Smooth muscle cell (in vitro differentiated cells): Measurements from ENCODE around the gene CKLF. TPM values are rescaled to one million over a fixed set of nuclear protein-coding genes. Genes with fewer than 3 reads are reported as not detected.

Experiments
- DNase-seq: peaks from one replicate; lab custom pipeline; 2025; ENCODE audit not compliant: unreplicated experiment; lab: John Stamatoyannopoulos, UW
- H2AFZ ChIP-seq: fragments of 200-600 bp; sonication (generic); 2 replicates; pipeline ENCODE4 v1.6.0; 2016; ENCODE audit warnings: antibody characterized with exemption, low read depth, mild to moderate bottlenecking
- H3F3A ChIP-seq: fragments of 200-600 bp; sonication (generic); 2 replicates; pipeline ENCODE4 v1.6.0; 2017; ENCODE audit warnings: antibody characterized with exemption, low read depth
- H3K27ac ChIP-seq: fragments of 200-600 bp; sonication (generic); 2 replicates; pipeline ENCODE4 v1.5.1; 2016; ENCODE audit warnings: low read depth, mild to moderate bottlenecking
- H3K27me3 ChIP-seq: fragments of 200-600 bp; sonication (generic); 2 replicates; pipeline ENCODE4 v1.6.1; 2016; ENCODE audit warnings: low read depth, mild to moderate bottlenecking
- H3K36me3 ChIP-seq: fragments of 200-600 bp; sonication (generic); 2 replicates; pipeline ENCODE4 v1.5.1; 2016; ENCODE audit warnings: low read depth
- H3K4me1 ChIP-seq: fragments of 200-600 bp; sonication (generic); 2 replicates; pipeline ENCODE4 v1.5.1; 2016; ENCODE audit warnings: low read depth
- H3K4me2 ChIP-seq: fragments of 200-600 bp; sonication (generic); 2 replicates; pipeline ENCODE4 v1.6.0; 2016; ENCODE audit warnings: mild to moderate bottlenecking
- H3K4me3 ChIP-seq: fragments of 200-600 bp; sonication (generic); 2 replicates; pipeline ENCODE4 v1.5.1; 2016; ENCODE audit warnings: mild to moderate bottlenecking
- H3K79me2 ChIP-seq: fragments of 200-600 bp; sonication (generic); 2 replicates; pipeline ENCODE4 v1.6.0; 2016; ENCODE audit warnings: low read depth, mild to moderate bottlenecking
- H3K9ac ChIP-seq: fragments of 200-600 bp; sonication (generic); 2 replicates; pipeline ENCODE4 v1.6.0; 2016; ENCODE audit warnings: low read depth
- H3K9me3 ChIP-seq: fragments of 200-600 bp; sonication (generic); replicated peaks from 2 replicates; pipeline ENCODE4 v1.5.1; 2016; ENCODE audit warnings: low read depth
- H4K20me1 ChIP-seq: fragments of 200-600 bp; sonication (generic); 2 replicates; pipeline ENCODE4 v1.6.0; 2016; ENCODE audit warnings: low read depth
- CTCF ChIP-seq: fragments of 200-600 bp; sonication (generic); IDR thresholded peaks from 2 replicates; pipeline ENCODE4 v1.5.1; 2017; ENCODE audit warnings: borderline replicate concordance, mild to moderate bottlenecking, antibody characterized with exemption; ENCODE audit not compliant: insufficient read depth, poor library complexity, severe bottlenecking
- WGBS: methylation state at CpG from one replicate; pipeline ENCODE4 v1.1.7; 2016; ENCODE audit warnings: low lambda C conversion rate; 5-methylcytosine and 5-hydroxymethylcytosine counted together
- polyA plus RNA-seq: library from polyadenylated mRNA; unstranded; fragments of >200 nt; fragmentation: Nextera tagmentation; extraction: Ambion mirVana; gene quantifications from 2 replicates; pipeline ENCODE4 v1.2.1, GENCODE V29; 2016
- total RNA-seq: library from RNA; depleted of rRNA; stranded (reverse); fragments of >200 nt; gene quantifications from 2 replicates; pipeline ENCODE4 v1.2.3, GENCODE V29; 2014

Gene CKLF
- total and polyA plus RNA-seq, 2 experiments from 2014 or later, result 61.5 to 78.1 TPM

GRCh38 chr16:66507731-66508239 lies 44.6 kb upstream of the CKLF start:
- no peak for TF ChIP-seq CTCF
- Histone ChIP-seq H3K36me3 (no peaks in the 10 kb centered on the region), H3K27ac (no peak overlapping the region), H3K9me3 (no peaks in the 10 kb centered on the region), H3K9ac (no peak overlapping the region), H4K20me1 (no peaks in the 10 kb centered on the region), H2AFZ (no peak overlapping the region), H3F3A (no peaks in the 10 kb centered on the region), H3K27me3 (no peaks in the 10 kb centered on the region), H3K4me3 (no peak overlapping the region), H3K79me2 (no peaks in the 10 kb centered on the region), H3K4me1 (peaks cover 22% of the 10 kb centered on the region), H3K4me2 (no peak overlapping the region)
- 84% methylated on average over 4 of the region's 4 CpGs for WGBS
- DNase-seq, result no peak

GRCh38 chr16:66508248-66508913 lies 44.0 kb upstream of the CKLF start:
- peaks cover 22% of the 10 kb centered on the region for H3K4me1 ChIP-seq
- no peak for DNase-seq
- no peaks in the 10 kb centered on the region for H3F3A ChIP-seq
- no peak overlapping the region for H3K9ac ChIP-seq
- H3K9me3 ChIP-seq, result no peaks in the 10 kb centered on the region
- WGBS, result 87% methylated on average over 7 of the region's 7 CpGs
- H3K4me2 ChIP-seq, result no peak overlapping the region
- H3K79me2 ChIP-seq, result no peaks in the 10 kb centered on the region
- H3K27me3 ChIP-seq, result no peaks in the 10 kb centered on the region
- no peak overlapping the region for H2AFZ ChIP-seq
- no peaks in the 10 kb centered on the region for H3K36me3 ChIP-seq
- no peak overlapping the region for H3K27ac ChIP-seq
- TF ChIP-seq CTCF, result no peak
- no peak overlapping the region for H3K4me3 ChIP-seq
- no peaks in the 10 kb centered on the region for H4K20me1 ChIP-seq

GRCh38 chr16:66508914-66509496 lies 43.4 kb upstream of the CKLF start:
- Histone ChIP-seq H3K36me3 (no peaks in the 10 kb centered on the region), H4K20me1 (no peaks in the 10 kb centered on the region), H3K4me2 (no peak overlapping the region), H3K9me3 (no peaks in the 10 kb centered on the region), H3K4me3 (no peak overlapping the region), H3K79me2 (no peaks in the 10 kb centered on the region), H2AFZ (no peak overlapping the region), H3K27ac (no peak overlapping the region), H3K27me3 (no peaks in the 10 kb centered on the region), H3K9ac (no peak overlapping the region), H3F3A (no peaks in the 10 kb centered on the region), H3K4me1 (peaks cover 22% of the 10 kb centered on the region)
- WGBS, result 85% methylated on average over 9 of the region's 9 CpGs
- TF ChIP-seq CTCF, result no peak
- no peak for DNase-seq

- Histone ChIP-seq H3K4me1 (peaks cover 22% of the 10 kb centered on the region), H3K4me2 (no peak overlapping the region), H3K27ac (no peak overlapping the region), H3K9me3 (no peaks in the 10 kb centered on the region), H3K79me2 (no peaks in the 10 kb centered on the region), H4K20me1 (no peaks in the 10 kb centered on the region), H2AFZ (no peak overlapping the region), H3F3A (no peaks in the 10 kb centered on the region), H3K4me3 (no peak overlapping the region), H3K36me3 (no peaks in the 10 kb centered on the region), H3K9ac (no peak overlapping the region), H3K27me3 (no peaks in the 10 kb centered on the region)
- DNase-seq, result no peak
- WGBS, result 97% methylated on average over 5 of the region's 5 CpGs
- TF ChIP-seq CTCF, result no peak
Observed at GRCh38 chr16:66509576-66509975, 42.8 kb upstream of the CKLF start.
